Liver (tissue), 9 donors: Measurements from ENCODE around the gene NAA35. TPM values are rescaled to one million over a fixed set of nuclear protein-coding genes. Genes with fewer than 3 reads are reported as not detected.

Experiments used
- DNase-seq: peaks from one replicate; pipeline ENCODE4 v3.0.0-alpha.2; 2017; ENCODE audit warnings: low spot score
- H3K27ac ChIP-seq, 2 donors: one replicate each; pipeline ENCODE4 v1.7.0; 2013; ENCODE audit warnings: inconsistent platforms in 2 of 2, low read length in 2 of 2, control low read depth in 1 of 2, low read depth in 1 of 2, mild to moderate bottlenecking in 1 of 2
- H3K27me3 ChIP-seq, 4 donors: one replicate each; pipeline versions ENCODE4 v1.6.1 to v1.7.0; 2013; ENCODE audit warnings: low read length in 3 of 4, inconsistent platforms in 1 of 4, mild to moderate bottlenecking in 1 of 4, moderate library complexity in 1 of 4; ENCODE audit not compliant: control insufficient read depth in 4 of 4, insufficient read depth in 4 of 4
- H3K36me3 ChIP-seq, 4 donors: one replicate each; pipeline versions ENCODE4 v1.6.1 to v1.7.0; 2013; ENCODE audit warnings: low read length in 3 of 4, mild to moderate bottlenecking in 3 of 4, low read depth in 1 of 4, moderate library complexity in 1 of 4; ENCODE audit not compliant: control insufficient read depth in 4 of 4, insufficient read depth in 3 of 4
- H3K4me1 ChIP-seq, 4 donors: one replicate each; pipeline versions ENCODE4 v1.6.1 to v1.7.0; 2013; ENCODE audit warnings: low read length in 3 of 4, mild to moderate bottlenecking in 3 of 4, moderate library complexity in 1 of 4; ENCODE audit not compliant: control insufficient read depth in 4 of 4, insufficient read depth in 4 of 4
- H3K4me3 ChIP-seq, 3 donors: one replicate each; pipeline versions ENCODE4 v1.6.1 to v1.7.0; 2013; ENCODE audit warnings: low read length in 3 of 3, control low read depth in 1 of 3, low read depth in 1 of 3, mild to moderate bottlenecking in 1 of 3
- H3K9ac ChIP-seq, 2 donors: one replicate each; pipeline ENCODE4 v1.7.0; 2013; ENCODE audit warnings: low read length in 2 of 2, mild to moderate bottlenecking in 2 of 2, moderate library complexity in 2 of 2, control low read depth in 1 of 2, low read depth in 1 of 2
- H3K9me3 ChIP-seq, 4 donors: one replicate each; pipeline versions ENCODE4 v1.6.1 to v1.7.0; 2013; ENCODE audit warnings: low read length in 3 of 4; ENCODE audit not compliant: control insufficient read depth in 4 of 4
- ATF3 ChIP-seq: IDR thresholded peaks from 2 replicates; pipeline ENCODE4 v1.6.1; 2016; ENCODE audit warnings: antibody characterized with exemption
- CTCF ChIP-seq: fragments of 150-350 bp; IDR thresholded peaks from 2 replicates; pipeline ENCODE4 v1.5.1; 2017; ENCODE audit warnings: improper control_type of control experiment, low read depth, low read length; ENCODE audit not compliant: missing input control
- EGR1 ChIP-seq, 2 donors: IDR thresholded peaks; 2 replicates each; pipeline ENCODE4 v1.6.1; 2016 to 2018; ENCODE audit warnings: antibody characterized with exemption in 2 of 2, low read depth in 2 of 2
- FOXA1 ChIP-seq: IDR thresholded peaks from 2 replicates; pipeline ENCODE4 v1.6.1; 2016; ENCODE audit warnings: antibody characterized with exemption
- FOXA2 ChIP-seq: IDR thresholded peaks from 2 replicates; pipeline ENCODE4 v1.6.1; 2016; ENCODE audit warnings: antibody characterized with exemption
- GABPA ChIP-seq, 2 donors: IDR thresholded peaks in 1 of 2; conservative IDR thresholded peaks in 1 of 2; 2 replicates each; pipeline ENCODE4 v1.6.1; 2016; ENCODE audit warnings: antibody characterized with exemption in 2 of 2, mild to moderate bottlenecking in 1 of 2, moderate library complexity in 1 of 2
- HNF4A ChIP-seq, 2 donors: conservative IDR thresholded peaks; 2 replicates each; pipeline ENCODE4 v1.6.1; 2016; ENCODE audit warnings: antibody characterized with exemption in 2 of 2, mild to moderate bottlenecking in 2 of 2
- HNF4G ChIP-seq: IDR thresholded peaks from 2 replicates; pipeline ENCODE4 v1.6.1; 2016; ENCODE audit warnings: antibody characterized with exemption
- JUND ChIP-seq, 2 donors: IDR thresholded peaks; 2 replicates each; pipeline ENCODE4 v1.6.1; 2016; ENCODE audit warnings: antibody characterized with exemption in 2 of 2
- MAX ChIP-seq: IDR thresholded peaks from 2 replicates; pipeline ENCODE4 v1.6.1; 2016; ENCODE audit warnings: antibody characterized with exemption
- NR2F2 ChIP-seq: IDR thresholded peaks from 2 replicates; pipeline ENCODE4 v1.6.1; 2016; ENCODE audit warnings: antibody characterized with exemption
- RAD21 ChIP-seq, 2 donors: IDR thresholded peaks; 2 replicates each; pipeline ENCODE4 v1.6.1; 2016; ENCODE audit warnings: antibody characterized with exemption in 2 of 2, mild to moderate bottlenecking in 2 of 2
- RXRA ChIP-seq, 2 donors: IDR thresholded peaks; 2 replicates each; pipeline ENCODE4 v1.6.1; 2017 to 2018; ENCODE audit warnings: antibody characterized with exemption in 2 of 2, mild to moderate bottlenecking in 1 of 2
- SP1 ChIP-seq: IDR thresholded peaks from 2 replicates; pipeline ENCODE4 v1.6.1; 2018; ENCODE audit warnings: antibody characterized with exemption, mild to moderate bottlenecking
- YY1 ChIP-seq: IDR thresholded peaks from 2 replicates; pipeline ENCODE4 v1.6.1; 2016; ENCODE audit warnings: antibody characterized with exemption, mild to moderate bottlenecking
- ZBTB33 ChIP-seq: IDR thresholded peaks from 2 replicates; pipeline ENCODE4 v1.6.1; 2016; ENCODE audit warnings: antibody characterized with exemption
- WGBS: extraction: QIAGEN DNeasy Blood & Tissue Kit; methylation state at CpG from one replicate; pipeline ENCODE4 v1.1.7; 2013; 5-methylcytosine and 5-hydroxymethylcytosine counted together
- polyA plus RNA-seq, 2 donors: library from polyadenylated mRNA; stranded (reverse) in 1 of 2; unstranded in 1 of 2; fragments of 200-250 nt in 1 of 2; fragments of >200 nt in 1 of 2; fragmentation: Nextera tagmentation in 1 of 2; extraction: Ambion mirVana in 1 of 2; gene quantifications; one replicate each; pipeline versions ENCODE4 v1.2.1 to v1.2.3, GENCODE V29; 2013 to 2015
- total RNA-seq, 2 donors: library from RNA; depleted of rRNA; stranded (reverse); fragments of >200 nt; gene quantifications; one replicate each; pipeline ENCODE4 v1.2.3, GENCODE V29; 2014
- donor health status: healthy.
- donor health status: healthy.
- donor health status: healthy.
- donor health status: healthy.
- donor health status: healthy.

NAA35 gene
- total and polyA plus RNA-seq, 4 donors, result 5.2 to 14.8 (median 9.2) TPM

GRCh38 chr9:86005253-86005775, 64.4 kb downstream of the NAA35 start:
- Histone ChIP-seq H3K27me3 (no peaks in the 10 kb centered on the region), H3K36me3 (peaks cover 3 to 39% (median 28%) of the 10 kb centered on the region in 4 donors), H3K9ac (no peak overlapping the region), H3K9me3 (peaks cover 0 to 15% (median 1%) of the 10 kb centered on the region in 4 donors), H3K4me3 (no peak overlapping the region), H3K4me1 (no peaks in the 10 kb centered on the region), H3K27ac (no peak overlapping the region)
- WGBS, result 94% methylated on average over 1 of the region's 1 CpG
- no peak for DNase-seq
- TF ChIP-seq YY1, result no peak
- no peak for TF ChIP-seq FOXA2
- TF ChIP-seq ATF3, result no peak
- no peak for TF ChIP-seq EGR1 (IDR thresholded peaks at IDR 0.05; ENCODE audit: low read depth in 2 of 2)

GRCh38 chr9:86009133-86009532, 68.2 kb downstream of the NAA35 start:
- no peak overlapping the region for H3K4me3 ChIP-seq
- no peaks in the 10 kb centered on the region for H3K27me3 ChIP-seq
- peaks cover 3 to 45% (median 31%) of the 10 kb centered on the region in 4 donors for H3K36me3 ChIP-seq
- peaks cover 0 to 15% (median 1%) of the 10 kb centered on the region in 4 donors for H3K9me3 ChIP-seq
- no peak for DNase-seq
- WGBS, result 67% methylated on average over 2 of the region's 2 CpGs
- H3K4me1 ChIP-seq, result no peaks in the 10 kb centered on the region
- no peak overlapping the region for H3K9ac ChIP-seq
- TF ChIP-seq JUND (IDR thresholded peaks at IDR 0.05) (no peak), EGR1 (IDR thresholded peaks at IDR 0.05; ENCODE audit: low read depth in 2 of 2) (no peak), CTCF (no peak), FOXA2 (no peak), MAX (no peak), GABPA (IDR thresholded peaks at IDR 0.05 in 1 of 2, conservative IDR thresholded peaks at IDR 0.05 in 1 of 2) (no peak), FOXA1 (no peak), ZBTB33 (no peak), YY1 (no peak), RXRA (IDR thresholded peaks at IDR 0.05) (no peak), ATF3 (no peak), RAD21 (IDR thresholded peaks at IDR 0.05) (no peak), HNF4A (conservative IDR thresholded peaks at IDR 0.05) (no peak), NR2F2 (no peak), HNF4G (no peak), SP1 (no peak)
- no peak overlapping the region for H3K27ac ChIP-seq
